GM12892 (cell line): ENCODE results near the gene OR6C6. TPM values are rescaled to one million over a fixed set of nuclear protein-coding genes. Genes with fewer than 3 reads are reported as not detected.
"Not testable (repeated sequence)": the region's sequence is repeated elsewhere in the genome, so short reads cannot be mapped to it uniquely, and the experiment has no call there.

Experiments
- DNase-seq: peaks from one replicate; pipeline ENCODE4 v3.0.0; 2011; ENCODE audit not compliant: insufficient read length
- FAIRE-seq: peaks from 2 replicates; lab custom pipeline; 2011; peaks lifted over from hg19 to GRCh38; lab: Jason Lieb, UNC
- POLR2A ChIP-seq: IDR thresholded peaks from 2 replicates; pipeline ENCODE4 v1.6.1; 2011; ENCODE audit warnings: low read depth, low read length, control low read depth
- POLR2AphosphoS5 ChIP-seq: IDR thresholded peaks from 2 replicates; pipeline ENCODE4 v1.6.1; 2011; ENCODE audit warnings: low read depth, low read length, control low read depth
- TAF1 ChIP-seq: IDR thresholded peaks from 2 replicates; pipeline ENCODE4 v1.6.1; 2011; ENCODE audit warnings: low read depth, mild to moderate bottlenecking, control low read depth, low read length, borderline replicate concordance
- polyA plus RNA-seq: library from polyadenylated mRNA; unstranded; fragments of >200 nt; gene quantifications from one replicate; pipeline ENCODE4 v1.2.1, GENCODE V29; 2012; ENCODE audit warnings: missing spikeins, inconsistent platforms; ENCODE audit not compliant: missing spikeins

OR6C6 gene
- not detected for polyA plus RNA-seq

DNA sequence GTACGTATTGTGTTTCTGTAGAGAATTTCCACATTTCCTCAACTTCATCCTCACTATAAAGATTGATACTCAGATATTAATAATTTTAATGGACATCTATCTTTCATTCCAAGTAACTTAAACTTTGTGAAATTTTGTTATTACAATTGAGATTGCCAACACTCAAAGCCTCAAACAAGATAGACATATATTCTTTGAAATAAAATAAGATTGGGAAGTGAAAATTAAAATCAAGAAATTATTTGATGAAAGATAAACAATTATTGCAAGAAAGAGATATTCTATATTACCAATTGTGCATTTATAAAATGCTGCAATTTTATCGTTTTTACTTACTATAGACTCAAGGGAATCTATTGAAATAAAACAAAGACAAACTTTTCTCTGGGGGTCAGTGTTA, at the start of gene OR6C6:
Gene OR6C6 (minus strand): TSS at position 101 of the 400 bp plus-strand sequence. CDS start 1,337 bp downstream, outside the sequence.
- no peak for TF ChIP-seq POLR2A
- no peak for TF ChIP-seq POLR2AphosphoS5
- no peak for TF ChIP-seq TAF1
- DNase-seq: no peak
- FAIRE-seq: no peak

DNA sequence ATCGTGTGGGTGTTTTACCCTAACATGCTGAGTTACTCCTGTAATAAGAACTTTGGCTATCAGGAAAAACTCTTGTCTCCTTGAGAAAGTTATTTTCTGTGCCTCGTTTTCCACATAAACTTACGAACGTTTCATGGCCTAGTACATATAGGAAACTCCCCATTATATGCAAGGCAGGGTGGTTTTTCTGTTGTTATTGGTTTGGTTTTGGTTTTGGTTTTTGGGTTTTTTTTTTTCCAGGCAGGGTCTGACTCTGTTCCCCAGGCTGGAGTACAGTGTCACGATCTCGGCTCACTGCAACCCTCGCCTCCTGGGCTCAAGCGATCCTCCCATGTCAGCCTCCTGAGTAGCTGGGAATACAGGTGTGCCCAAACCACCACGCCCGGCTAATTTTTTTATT, 39.6 kb upstream of the OR6C6 start:
- TF ChIP-seq POLR2AphosphoS5: no peak
- no peak for TF ChIP-seq POLR2A
- no peak for TF ChIP-seq TAF1
- DNase-seq (no peak), FAIRE-seq (no peak)

DNA sequence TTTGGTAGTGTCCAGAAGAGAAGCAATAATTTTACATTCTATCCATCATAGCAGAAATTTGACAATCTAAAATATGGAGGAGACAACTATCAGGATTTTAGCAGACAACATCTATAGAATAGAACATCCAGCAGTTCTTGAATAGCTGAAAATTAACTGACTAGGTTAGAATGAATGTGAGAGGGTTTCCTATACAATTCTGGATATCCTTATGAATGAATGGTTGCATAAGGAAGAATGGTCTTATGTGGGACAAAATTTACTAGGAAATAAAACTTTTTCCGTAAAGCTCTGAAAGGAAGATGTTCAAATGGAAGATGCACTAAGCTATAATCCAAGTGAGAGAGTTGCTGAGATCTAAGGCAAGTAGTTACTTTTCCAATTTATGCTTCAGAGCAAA, 34.1 kb upstream of the OR6C6 start, which contains the start of gene OR6C3:
Gene OR6C3 (plus strand): TSS at position 301 of the 400 bp plus-strand sequence. CDS start 955 bp downstream, outside the sequence.
- no peak for FAIRE-seq
- TF ChIP-seq POLR2AphosphoS5 (no peak), TAF1 (no peak), POLR2A (no peak)
- no peak for DNase-seq

DNA sequence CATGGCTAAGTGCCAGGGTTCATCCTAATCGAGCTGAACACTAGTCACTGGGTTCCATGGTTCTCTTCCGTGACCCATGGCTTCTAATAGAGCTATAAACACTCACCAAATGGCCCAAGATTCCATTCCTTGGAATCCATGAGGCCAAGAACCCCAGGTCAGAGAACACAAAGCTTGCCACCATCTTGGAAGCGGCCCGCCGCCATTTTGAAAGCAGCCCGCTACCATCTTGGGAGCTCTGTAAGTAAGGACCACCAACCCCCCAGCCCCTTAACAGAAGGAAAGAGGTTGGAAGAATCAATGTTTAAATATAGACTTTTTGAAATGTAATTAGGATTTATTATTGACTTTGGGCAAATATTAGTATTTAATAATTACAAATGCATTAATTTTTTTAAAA, 29.4 kb upstream of the OR6C6 start:
- DNase-seq, FAIRE-seq: not testable (repeated sequence)

DNA sequence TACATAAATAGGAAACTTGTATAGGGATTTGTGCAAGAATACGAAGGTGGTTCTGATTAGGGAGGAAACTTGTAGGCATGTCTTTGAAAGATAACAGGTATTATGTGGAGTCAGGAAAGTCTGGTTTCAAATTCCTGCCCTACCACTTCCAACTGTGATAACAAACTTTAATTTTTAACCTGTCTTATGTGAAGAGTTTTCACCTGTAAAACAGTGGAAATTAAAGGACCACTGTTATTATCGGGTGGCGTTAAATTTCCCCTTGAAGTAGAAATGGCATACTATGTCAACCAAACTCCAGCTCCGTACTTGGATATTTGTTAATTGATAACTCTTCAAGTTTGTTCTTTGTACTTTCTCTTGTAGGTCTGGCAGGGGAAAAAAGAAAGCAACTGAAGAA, 23.8 kb upstream of the OR6C6 start:
- no peak for DNase-seq

DNA sequence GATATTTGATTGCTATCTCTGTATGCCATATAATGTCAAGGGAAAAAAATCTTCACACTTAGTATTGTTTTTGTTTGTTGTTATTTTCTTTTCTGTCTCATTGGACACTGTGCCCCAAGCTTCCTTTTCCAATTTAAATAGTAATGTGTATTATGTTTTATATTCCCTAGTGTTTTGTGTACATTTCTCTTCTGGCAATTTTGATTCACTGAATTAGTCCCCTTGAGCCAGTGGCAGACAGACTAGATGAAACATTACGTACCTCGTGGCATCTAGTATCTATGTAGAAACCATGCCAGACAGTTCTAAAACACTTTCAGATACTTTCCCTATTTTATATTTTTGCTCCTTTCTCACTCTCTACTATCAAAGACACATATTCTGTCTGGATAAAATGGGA, 17.7 kb upstream of the OR6C6 start, which contains the start of gene OR6C1:
Gene OR6C1 (plus strand): TSS at position 301 of the 400 bp plus-strand sequence. CDS start 6,257 bp downstream, outside the sequence.
- TF ChIP-seq TAF1 (no peak), POLR2A (no peak), POLR2AphosphoS5 (no peak)
- FAIRE-seq: no peak
- DNase-seq: no peak

More for the DNA sequence above, 23.8 kb upstream of the OR6C6 start:
- FAIRE-seq: no peak
- no peak for TF ChIP-seq POLR2AphosphoS5

DNA sequence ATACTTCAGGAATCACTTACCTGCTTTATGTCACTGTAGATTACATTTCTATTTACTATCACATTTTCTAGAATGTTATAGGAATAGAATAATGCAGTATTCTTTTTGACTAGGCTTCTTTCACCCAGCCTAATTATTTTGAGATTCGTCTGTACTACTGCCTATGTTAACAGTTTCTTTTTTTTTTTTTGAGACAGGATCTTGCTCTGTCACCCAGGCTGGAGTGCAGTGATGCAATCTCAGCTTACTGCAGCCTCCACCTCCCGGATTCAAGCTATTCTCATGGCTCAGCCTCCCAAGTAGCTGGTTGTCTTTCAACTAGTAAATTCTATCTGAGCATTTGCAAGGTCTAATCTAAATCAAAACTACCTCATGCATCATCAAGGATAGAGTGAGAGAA, 6.4 kb downstream of the OR6C6 start:
- FAIRE-seq (no peak), DNase-seq (no peak)
- TF ChIP-seq POLR2A (no peak), TAF1 (no peak), POLR2AphosphoS5 (no peak)

DNA sequence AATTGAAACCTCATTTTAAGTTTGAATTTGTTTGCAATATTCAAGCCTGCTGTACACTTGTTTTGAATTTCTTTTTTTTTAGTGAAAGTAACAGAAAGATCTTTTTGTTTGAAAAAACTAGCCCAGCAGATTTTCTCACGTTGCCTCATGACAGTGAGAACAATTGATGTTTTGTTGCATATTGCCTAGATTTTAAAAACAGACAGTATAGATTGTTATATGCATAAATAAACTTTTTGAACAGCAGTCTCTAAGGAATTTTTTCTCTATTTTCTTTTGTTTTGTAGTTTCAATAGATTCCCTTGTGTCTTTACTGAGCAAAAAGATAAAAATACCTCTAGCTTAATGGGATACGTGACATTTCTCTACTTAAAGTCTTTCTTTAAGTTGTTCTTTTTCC, 15.4 kb downstream of the OR6C6 start:
- FAIRE-seq (no peak), DNase-seq (no peak)
- TF ChIP-seq TAF1 (no peak), POLR2A (no peak), POLR2AphosphoS5 (no peak)

DNA sequence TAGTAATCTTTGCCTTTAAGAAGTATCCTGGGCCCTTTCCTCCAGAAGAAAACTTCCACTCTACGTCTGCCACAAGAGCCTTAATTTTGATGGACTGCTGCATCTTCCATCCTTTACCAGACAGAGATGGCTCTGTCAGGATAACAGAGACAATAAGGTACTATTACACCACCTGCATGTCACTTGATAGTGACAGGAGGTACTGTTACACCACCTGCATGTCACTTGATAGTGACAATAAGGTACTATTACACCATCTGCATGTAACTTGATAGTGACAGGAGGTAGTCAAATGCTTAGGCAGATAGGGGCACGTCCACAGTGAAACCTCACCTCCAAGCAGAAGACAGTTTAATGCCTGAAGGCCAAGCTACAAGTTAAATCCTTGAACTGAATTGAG, 38.1 kb downstream of the OR6C6 start:
- DNase-seq: no peak
- TF ChIP-seq POLR2AphosphoS5 (no peak), POLR2A (no peak), TAF1 (no peak)
- no peak for FAIRE-seq

DNA sequence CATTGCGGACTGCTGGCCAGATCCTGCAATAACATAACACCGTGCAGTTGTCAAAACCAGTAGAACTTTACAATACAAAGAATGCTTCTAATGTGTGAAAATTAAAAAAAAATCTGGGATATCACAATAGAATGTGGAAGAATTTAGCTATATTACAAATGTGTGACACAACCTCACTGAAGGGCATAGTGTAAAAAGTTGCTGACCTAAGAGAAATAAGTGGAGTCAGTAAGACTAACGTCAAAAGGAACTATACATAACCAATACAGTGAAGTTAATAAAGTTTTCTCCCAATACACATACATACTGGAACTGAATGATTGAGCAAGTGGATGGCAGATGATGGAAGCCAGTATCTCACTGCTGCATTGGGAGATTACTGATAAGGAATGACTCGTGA, 39.5 kb downstream of the OR6C6 start:
- TF ChIP-seq POLR2A (no peak), TAF1 (no peak), POLR2AphosphoS5 (no peak)
- DNase-seq (no peak), FAIRE-seq (no peak)

DNA sequence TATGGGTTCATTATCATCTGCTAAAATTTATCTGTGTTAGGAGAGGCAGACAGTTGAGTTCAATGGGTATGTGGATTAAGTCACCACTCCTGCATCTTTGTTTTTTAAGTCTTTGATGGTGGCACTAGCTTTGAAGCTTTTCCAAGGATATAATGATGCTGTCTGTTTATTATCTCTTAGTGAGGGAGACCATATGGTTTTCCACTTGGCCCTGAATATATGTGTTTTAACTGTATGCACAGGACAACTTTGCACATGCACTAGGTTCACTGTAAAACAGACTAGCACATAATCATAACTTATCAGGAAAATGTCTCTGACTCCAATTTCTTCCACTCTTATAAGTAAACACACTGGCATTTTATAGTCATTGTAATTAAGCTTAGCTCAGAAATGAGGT, 43.1 kb downstream of the OR6C6 start:
- TF ChIP-seq POLR2AphosphoS5: no peak
- DNase-seq (no peak), FAIRE-seq (no peak)

DNA sequence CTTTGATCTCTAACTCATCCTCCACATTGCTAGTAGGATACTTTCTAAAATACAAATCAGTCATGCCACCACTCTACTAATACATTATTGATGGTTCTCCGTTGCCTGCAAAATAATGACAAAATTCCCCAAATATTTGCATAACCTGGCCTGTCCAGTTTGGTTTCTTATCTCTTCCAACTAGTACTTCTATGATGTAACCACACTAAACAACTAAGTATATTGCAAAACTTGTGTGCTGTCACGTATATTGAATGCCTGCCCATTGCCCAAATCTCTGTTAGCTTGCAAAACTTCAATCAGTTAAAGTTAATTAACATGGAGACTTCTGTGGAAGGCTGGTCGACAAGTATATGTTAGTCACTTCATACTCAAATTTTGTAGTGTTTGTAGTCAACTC, 45.4 kb downstream of the OR6C6 start:
- TF ChIP-seq POLR2AphosphoS5: no peak
- TF ChIP-seq TAF1: no peak
- TF ChIP-seq POLR2A: no peak
- FAIRE-seq: no peak
- DNase-seq: no peak

DNA sequence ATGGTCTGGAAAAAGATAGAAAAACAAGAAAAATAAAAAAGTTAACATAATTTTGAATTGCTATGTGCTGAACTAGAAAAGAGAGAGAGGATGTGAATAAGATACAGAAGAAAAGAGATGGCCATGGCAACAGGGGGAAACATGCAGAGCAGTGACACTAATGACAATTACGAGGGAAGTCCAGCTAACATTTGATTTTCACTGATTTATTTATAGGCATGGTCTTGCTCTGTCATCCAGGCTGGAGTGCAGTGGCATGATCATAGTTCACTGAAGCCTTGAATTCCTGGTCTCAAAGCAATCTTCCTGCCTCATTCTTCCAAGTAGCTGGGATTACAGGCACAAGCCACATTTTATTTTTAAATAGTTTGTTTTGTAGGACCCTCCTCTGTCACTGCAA, 50.2 kb downstream of the OR6C6 start:
- FAIRE-seq: no peak
- TF ChIP-seq POLR2AphosphoS5: no peak
- no peak for DNase-seq
